Lung (tissue), 12 donors: ENCODE data around the gene RNF141. TPM values are rescaled to one million over a fixed set of nuclear protein-coding genes. Genes with fewer than 3 reads are reported as not detected.

Experiments
- ATAC-seq: fragments of 200-7000 bp; cut with Tn5 transposase; one replicate; pipeline ENCODE4 v1.9.1; 2020; ENCODE audit warnings: moderate number of reproducible peaks; ENCODE audit not compliant: insufficient read depth, low FRiP score
- DNase-seq, 3 donors: peaks; one replicate each; pipeline ENCODE4 v3.0.0-alpha.2; 2013 to 2017
- H3K27ac ChIP-seq, 2 donors: one replicate each; pipeline ENCODE4 v1.5.1; 2013; ENCODE audit warnings: mild to moderate bottlenecking in 2 of 2, moderate library complexity in 2 of 2, control low read depth in 1 of 2, inconsistent platforms in 1 of 2, low read depth in 1 of 2, low read length in 1 of 2
- H3K27me3 ChIP-seq, 3 donors: one replicate each; pipeline ENCODE4 v1.5.1; 2013; ENCODE audit warnings: low read length in 2 of 3; ENCODE audit not compliant: control insufficient read depth in 3 of 3, insufficient read depth in 3 of 3
- H3K36me3 ChIP-seq, 4 donors: one replicate each; pipeline ENCODE4 v1.5.1; 2013; ENCODE audit warnings: low read length in 4 of 4, mild to moderate bottlenecking in 1 of 4, moderate library complexity in 1 of 4; ENCODE audit not compliant: control insufficient read depth in 4 of 4, insufficient read depth in 4 of 4
- H3K4me1 ChIP-seq, 5 donors: one replicate each; pipeline ENCODE4 v1.5.1; 2013; ENCODE audit warnings: low read length in 5 of 5, mild to moderate bottlenecking in 2 of 5, moderate library complexity in 1 of 5; ENCODE audit not compliant: control insufficient read depth in 5 of 5, insufficient read depth in 5 of 5
- H3K4me3 ChIP-seq: one replicate; pipeline ENCODE4 v1.5.1; 2013; ENCODE audit warnings: mild to moderate bottlenecking, control low read depth, moderate library complexity
- H3K9ac ChIP-seq, 2 donors: one replicate each; pipeline ENCODE4 v1.5.1; 2013; ENCODE audit warnings: low read length in 2 of 2, control low read depth in 1 of 2; ENCODE audit not compliant: insufficient read depth in 1 of 2
- H3K9me3 ChIP-seq, 4 donors: one replicate each; pipeline ENCODE4 v1.5.1; 2013; ENCODE audit warnings: low read length in 3 of 4, mild to moderate bottlenecking in 1 of 4, moderate library complexity in 1 of 4; ENCODE audit not compliant: control insufficient read depth in 4 of 4, insufficient read depth in 3 of 4
- CTCF ChIP-seq: IDR thresholded peaks from 2 replicates; pipeline ENCODE4 v1.5.1; 2012; ENCODE audit warnings: mild to moderate bottlenecking; ENCODE audit errors: control extremely low read depth, extremely low read depth
- WGBS, 2 donors: extraction: QIAGEN DNeasy Blood & Tissue Kit; methylation state at CpG; one replicate each; pipeline ENCODE4 v1.1.7; 2013; 5-methylcytosine and 5-hydroxymethylcytosine counted together
- polyA plus RNA-seq, 2 donors: library from polyadenylated mRNA; stranded (reverse); fragments of 200-250 nt; gene quantifications; one replicate each; pipeline ENCODE4 v1.2.1, GENCODE V29; 2013
- total RNA-seq, 2 donors: library from RNA; depleted of rRNA in 1 of 2; stranded (reverse); fragments of >200 nt in 1 of 2; gene quantifications; one replicate each; pipeline ENCODE4 v1.2.1, GENCODE V29; 2014 to 2021
- donor health status: control.
- donor health status: control.
- donor health status: Bipolar disorder and iron deficiency.
- donor health status: healthy.
- donor health status: DM: yes; HTN: yes; CAD: no.

The RNF141 gene
- total and polyA plus RNA-seq, 4 donors, result 14.8 to 63.8 (median 33.4) TPM

GRCh38 chr11:10526974-10527918 is 13.7 kb downstream of the RNF141 start:
- H3K4me1 ChIP-seq, result peaks cover 0 to 5% (median 1%) of the 10 kb centered on the region in 5 donors
- 86 to 89% methylated on average over 6 of the region's 6 CpGs for WGBS, 2 donors
- TF ChIP-seq CTCF, result no peak
- no peak overlapping the region for H3K27ac ChIP-seq
- H3K9ac ChIP-seq, result no peak overlapping the region
- no peaks in the 10 kb centered on the region for H3K9me3 ChIP-seq
- DNase-seq (no peak), ATAC-seq (no peak)
- H3K27me3 ChIP-seq, result no peaks in the 10 kb centered on the region
- no peak overlapping the region for H3K4me3 ChIP-seq
- peaks cover 5 to 39% (median 25%) of the 10 kb centered on the region in 4 donors for H3K36me3 ChIP-seq

- no peak for TF ChIP-seq CTCF
- Histone ChIP-seq H3K27ac (no peak overlapping the region), H3K9ac (no peak overlapping the region), H3K4me3 (no peak overlapping the region), H3K27me3 (no peaks in the 10 kb centered on the region), H3K9me3 (no peaks in the 10 kb centered on the region), H3K4me1 (peaks cover 0 to 5% (median 1%) of the 10 kb centered on the region in 5 donors), H3K36me3 (peaks cover 6 to 50% (median 27%) of the 10 kb centered on the region in 4 donors)
- peak in 2 of 3 donors; percentile 12 to 38 for DNase-seq
- ATAC-seq, result no peak
- 36 to 63% methylated on average over 1 of the region's 1 CpG for WGBS, 2 donors
Measured at GRCh38 chr11:10524471-10524870, 16.5 kb downstream of the RNF141 start.

GRCh38 chr11:10522921-10523320 is 18.1 kb downstream of the RNF141 start:
- Histone ChIP-seq H3K27ac (no peak overlapping the region), H3K9me3 (no peaks in the 10 kb centered on the region), H3K36me3 (peaks cover 6 to 47% (median 20%) of the 10 kb centered on the region in 4 donors), H3K27me3 (no peaks in the 10 kb centered on the region), H3K4me3 (no peak overlapping the region), H3K4me1 (peaks cover 0 to 2% (median 0%) of the 10 kb centered on the region in 5 donors), H3K9ac (no peak overlapping the region)
- ATAC-seq (no peak), DNase-seq (no peak)
- no peak for TF ChIP-seq CTCF
- 58 to 60% methylated on average over 2 of the region's 2 CpGs for WGBS, 2 donors
